Brain microvascular endothelial cell (primary cell): ENCODE results near the gene MTCH1.
A peak's percentile ranks its signal among the peaks of the same experiment; 100 is the strongest.

Experiments used
- DNase-seq: peaks from one replicate; pipeline ENCODE4 v3.0.0-alpha.2; 2020
- H3K27ac ChIP-seq: fragments of 250-450 bp; sonication (Bioruptor Pico); 2 replicates; pipeline ENCODE4 v1.5.1; 2020; ENCODE audit warnings: mild to moderate bottlenecking, moderate library complexity
- H3K27me3 ChIP-seq: fragments of 250-450 bp; sonication (Bioruptor Pico); replicated peaks from 2 replicates; pipeline ENCODE4 v1.5.1; 2020; ENCODE audit warnings: mild to moderate bottlenecking
- H3K36me3 ChIP-seq: fragments of 250-450 bp; sonication (Bioruptor Pico); replicated peaks from 2 replicates; pipeline ENCODE4 v1.5.1; 2020; ENCODE audit warnings: mild to moderate bottlenecking
- H3K4me3 ChIP-seq: 2 replicates; pipeline ENCODE4 v1.5.1; 2011; ENCODE audit warnings: low read depth, mild to moderate bottlenecking, control low read depth, low read length, moderate library complexity
- in situ Hi-C: cut with HindIII; loops from 2 replicates; pipeline ENCODE4 v1.10.0; 2017; ENCODE audit warnings: low sequenced_read_pairs, low pct_ligation_motif_present
- TF ChIP-seq, protein P1 (sequence below): IDR thresholded peaks from 2 replicates; pipeline ENCODE4 v1.5.1; 2011; ENCODE audit warnings: low read depth, mild to moderate bottlenecking, moderate library complexity, low read length, control low read depth, inconsistent platforms; ENCODE audit errors: missing control alignments

The MTCH1 gene

DNA sequence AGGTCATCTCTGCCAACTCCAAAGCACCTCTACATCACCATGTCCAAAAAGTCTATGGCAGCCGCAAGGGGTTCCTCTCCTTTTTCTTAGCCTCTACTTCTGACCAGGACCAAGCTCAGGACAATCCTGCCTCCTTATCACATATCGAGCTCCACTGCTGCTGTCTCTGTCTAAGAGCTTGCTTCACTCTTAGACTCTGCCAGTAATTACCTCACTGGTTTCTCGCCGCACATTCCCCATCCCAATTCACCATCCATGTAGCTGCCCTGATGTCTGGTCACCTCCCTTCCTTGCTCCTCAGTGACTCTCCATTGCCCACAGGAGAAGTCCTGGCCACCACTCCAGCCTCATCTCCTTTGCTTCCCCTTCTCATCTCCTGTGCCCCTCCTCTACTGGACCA, 55.5 kb downstream of the MTCH1 start:
- DNase-seq = no peak
- in situ Hi-C loops = no loop called here
- Histone ChIP-seq H3K4me3 (no peak overlapping the region), H3K27me3 (no peaks in the 10 kb centered on the region), H3K27ac (no peak overlapping the region), H3K36me3 (no peaks in the 10 kb centered on the region)
- TF ChIP-seq, protein P1, sequence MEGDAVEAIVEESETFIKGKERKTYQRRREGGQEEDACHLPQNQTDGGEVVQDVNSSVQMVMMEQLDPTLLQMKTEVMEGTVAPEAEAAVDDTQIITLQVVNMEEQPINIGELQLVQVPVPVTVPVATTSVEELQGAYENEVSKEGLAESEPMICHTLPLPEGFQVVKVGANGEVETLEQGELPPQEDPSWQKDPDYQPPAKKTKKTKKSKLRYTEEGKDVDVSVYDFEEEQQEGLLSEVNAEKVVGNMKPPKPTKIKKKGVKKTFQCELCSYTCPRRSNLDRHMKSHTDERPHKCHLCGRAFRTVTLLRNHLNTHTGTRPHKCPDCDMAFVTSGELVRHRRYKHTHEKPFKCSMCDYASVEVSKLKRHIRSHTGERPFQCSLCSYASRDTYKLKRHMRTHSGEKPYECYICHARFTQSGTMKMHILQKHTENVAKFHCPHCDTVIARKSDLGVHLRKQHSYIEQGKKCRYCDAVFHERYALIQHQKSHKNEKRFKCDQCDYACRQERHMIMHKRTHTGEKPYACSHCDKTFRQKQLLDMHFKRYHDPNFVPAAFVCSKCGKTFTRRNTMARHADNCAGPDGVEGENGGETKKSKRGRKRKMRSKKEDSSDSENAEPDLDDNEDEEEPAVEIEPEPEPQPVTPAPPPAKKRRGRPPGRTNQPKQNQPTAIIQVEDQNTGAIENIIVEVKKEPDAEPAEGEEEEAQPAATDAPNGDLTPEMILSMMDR = no peak

DNA sequence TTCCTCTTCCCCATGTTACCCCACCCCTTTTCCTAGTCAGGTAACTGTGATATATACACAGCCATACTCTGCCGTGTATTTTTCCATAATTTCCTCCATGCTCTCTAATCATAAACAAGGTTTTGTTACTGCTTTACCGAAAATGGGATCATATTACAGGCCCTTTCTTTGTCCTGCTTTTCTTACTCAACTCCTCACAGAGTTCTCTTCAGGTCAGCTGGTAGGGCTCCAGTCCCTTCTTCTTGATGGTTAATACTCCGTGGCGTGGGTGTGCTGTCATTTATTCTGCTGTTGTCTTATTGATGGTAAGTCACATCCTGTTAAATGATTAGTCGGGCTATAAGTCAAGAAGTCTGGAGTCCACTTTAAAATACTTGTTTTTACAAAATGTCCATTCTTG, 56.4 kb downstream of the MTCH1 start:
- H3K27me3 ChIP-seq = no peaks in the 10 kb centered on the region
- TF ChIP-seq, protein P1 = no peak
- H3K27ac ChIP-seq = peak overlapping the region; percentile 1
- no peaks in the 10 kb centered on the region for H3K36me3 ChIP-seq
- no peak overlapping the region for H3K4me3 ChIP-seq
- in situ Hi-C loops = no loop called here
- DNase-seq = no peak

DNA sequence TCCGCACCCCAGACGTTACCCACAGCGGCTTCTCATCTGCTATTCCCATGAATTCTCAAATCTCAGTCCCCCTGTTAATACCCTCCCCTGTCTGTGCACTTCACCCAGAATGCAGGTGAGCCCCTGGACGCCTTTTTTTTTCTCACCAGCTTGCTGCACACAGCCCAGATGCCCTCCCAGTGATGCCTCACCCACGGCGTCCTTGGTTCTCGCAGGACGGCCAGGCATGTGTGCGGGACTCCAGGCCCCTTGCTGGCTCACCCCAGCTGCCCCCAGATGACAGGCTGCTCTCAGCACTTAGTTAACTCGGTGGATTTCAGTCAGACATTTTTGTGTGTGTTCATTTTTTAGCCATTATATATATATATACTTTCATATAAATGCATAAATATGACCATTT, 56.8 kb downstream of the MTCH1 start:
- TF ChIP-seq, protein P1 = no peak
- Histone ChIP-seq H3K27ac (peak overlapping the region; percentile 1), H3K4me3 (no peak overlapping the region), H3K36me3 (no peaks in the 10 kb centered on the region), H3K27me3 (no peaks in the 10 kb centered on the region)
- in situ Hi-C loops = no loop called here
- DNase-seq = no peak

DNA sequence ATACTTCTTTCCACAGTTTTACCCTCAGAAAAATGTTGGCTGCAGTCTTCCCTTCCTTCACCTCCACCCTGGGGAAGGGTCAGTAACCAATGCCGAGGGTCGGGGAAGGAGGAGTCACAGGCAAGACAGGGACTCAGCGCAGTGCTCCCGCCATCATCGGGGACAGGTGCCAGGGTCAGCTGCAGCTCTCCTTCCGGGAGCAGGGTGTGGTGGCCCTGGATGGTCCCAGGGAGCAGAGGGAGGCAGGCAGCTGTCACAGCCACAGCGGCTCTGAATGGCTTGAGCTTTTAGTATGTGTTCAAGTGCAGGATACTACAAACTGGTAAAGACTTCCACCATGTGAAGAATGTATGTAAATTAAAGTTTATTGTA, 57.5 kb downstream of the MTCH1 start:
- DNase-seq = no peak
- TF ChIP-seq, protein P1 = no peak
- in situ Hi-C loops = no loop called here
- no peaks in the 10 kb centered on the region for H3K27me3 ChIP-seq
- H3K36me3 ChIP-seq = no peaks in the 10 kb centered on the region
- no peak overlapping the region for H3K27ac ChIP-seq
- H3K4me3 ChIP-seq = no peak overlapping the region

DNA sequence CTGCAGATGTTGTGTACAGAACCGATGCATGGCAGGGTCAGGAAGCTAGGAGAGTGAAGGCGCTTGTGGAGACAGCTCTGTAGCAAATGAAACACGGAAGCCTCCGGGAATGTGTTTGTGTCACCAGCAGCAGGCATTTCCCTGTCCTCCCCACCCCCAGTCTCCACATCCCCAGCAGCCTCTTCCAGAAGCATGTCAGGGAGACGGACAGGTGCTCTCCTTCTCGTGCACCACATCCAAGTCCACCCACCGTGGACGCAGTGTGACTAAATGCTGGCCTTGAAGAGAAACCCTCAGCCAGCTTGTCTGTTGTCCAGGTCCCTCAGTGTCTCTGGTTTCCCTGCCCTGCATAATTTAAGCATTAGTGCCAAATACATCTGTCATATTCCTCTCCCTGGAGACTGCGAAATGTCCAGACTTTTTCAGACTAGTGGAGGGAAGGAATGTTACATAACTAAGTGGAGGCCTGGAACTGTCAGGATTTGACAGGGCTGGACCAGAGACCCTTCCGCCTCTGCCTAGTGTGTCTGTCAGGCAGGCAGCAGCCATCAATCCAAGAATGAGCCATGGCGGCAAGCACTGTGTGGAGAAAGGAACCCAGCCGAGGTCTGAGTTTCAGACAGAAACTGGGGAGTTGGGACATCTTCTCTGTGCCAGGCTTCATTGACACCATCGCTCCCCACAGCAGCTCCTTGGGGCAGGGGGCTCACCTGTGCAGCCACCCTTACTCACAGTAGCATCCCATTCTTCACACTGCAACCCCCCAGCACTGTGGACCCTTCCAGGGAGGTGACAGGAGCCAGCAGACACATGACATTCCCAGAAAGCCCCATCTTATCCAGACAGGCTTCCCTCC, 58.1 kb downstream of the MTCH1 start:
- in situ Hi-C loops = no loop called here
- Histone ChIP-seq H3K27ac (peak overlapping the region; percentile 43), H3K4me3 (no peak overlapping the region), H3K36me3 (no peaks in the 10 kb centered on the region), H3K27me3 (no peaks in the 10 kb centered on the region)
- no peak for DNase-seq
- TF ChIP-seq, protein P1 = no peak
